Liver (tissue), 2 donors: ENCODE results near the gene KAZN.

ENCODE experiments used
- TF ChIP-seq, protein P1 (sequence below): fragments of 150-350 bp; IDR thresholded peaks from 2 replicates; pipeline ENCODE4 v1.5.1; 2017; ENCODE audit warnings: improper control_type of control experiment, low read depth, low read length; ENCODE audit not compliant: missing input control
- TF ChIP-seq, protein P2 (sequence below): IDR thresholded peaks from 2 replicates; pipeline ENCODE4 v1.6.1; 2016; ENCODE audit warnings: antibody characterized with exemption
- donor health status: healthy.

DNA sequence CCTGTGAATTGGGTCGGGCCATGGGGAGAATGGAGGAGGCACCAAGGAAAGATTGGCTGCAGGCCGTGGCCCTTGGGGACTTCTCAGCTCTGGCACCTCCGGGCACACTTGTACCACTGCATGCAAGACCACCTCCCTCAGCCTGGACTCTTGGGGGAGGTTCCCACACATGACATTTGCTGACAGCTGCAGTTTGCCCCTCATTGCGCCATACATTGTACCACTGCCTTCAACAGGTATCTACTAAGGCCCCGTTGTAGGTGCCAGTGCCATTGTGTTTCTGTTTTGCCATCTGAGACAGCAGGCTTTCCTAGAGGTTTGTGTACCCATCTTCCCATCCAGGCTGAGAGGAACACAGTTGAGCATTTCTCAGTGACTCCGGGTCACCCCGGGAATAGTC is 395.7 kb downstream of the KAZN start:
- TF ChIP-seq, protein P1, sequence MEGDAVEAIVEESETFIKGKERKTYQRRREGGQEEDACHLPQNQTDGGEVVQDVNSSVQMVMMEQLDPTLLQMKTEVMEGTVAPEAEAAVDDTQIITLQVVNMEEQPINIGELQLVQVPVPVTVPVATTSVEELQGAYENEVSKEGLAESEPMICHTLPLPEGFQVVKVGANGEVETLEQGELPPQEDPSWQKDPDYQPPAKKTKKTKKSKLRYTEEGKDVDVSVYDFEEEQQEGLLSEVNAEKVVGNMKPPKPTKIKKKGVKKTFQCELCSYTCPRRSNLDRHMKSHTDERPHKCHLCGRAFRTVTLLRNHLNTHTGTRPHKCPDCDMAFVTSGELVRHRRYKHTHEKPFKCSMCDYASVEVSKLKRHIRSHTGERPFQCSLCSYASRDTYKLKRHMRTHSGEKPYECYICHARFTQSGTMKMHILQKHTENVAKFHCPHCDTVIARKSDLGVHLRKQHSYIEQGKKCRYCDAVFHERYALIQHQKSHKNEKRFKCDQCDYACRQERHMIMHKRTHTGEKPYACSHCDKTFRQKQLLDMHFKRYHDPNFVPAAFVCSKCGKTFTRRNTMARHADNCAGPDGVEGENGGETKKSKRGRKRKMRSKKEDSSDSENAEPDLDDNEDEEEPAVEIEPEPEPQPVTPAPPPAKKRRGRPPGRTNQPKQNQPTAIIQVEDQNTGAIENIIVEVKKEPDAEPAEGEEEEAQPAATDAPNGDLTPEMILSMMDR = no peak
- TF ChIP-seq, protein P2, sequence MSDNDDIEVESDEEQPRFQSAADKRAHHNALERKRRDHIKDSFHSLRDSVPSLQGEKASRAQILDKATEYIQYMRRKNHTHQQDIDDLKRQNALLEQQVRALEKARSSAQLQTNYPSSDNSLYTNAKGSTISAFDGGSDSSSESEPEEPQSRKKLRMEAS = no peak
